HepG2 (cell line): ENCODE measurements around the gene TARM1. TPM values are rescaled to one million over a fixed set of nuclear protein-coding genes. Genes with fewer than 3 reads are reported as not detected.

Source experiments
- ASH2L ChIP-seq: fragments of 300-600, 200-600 bp; sonication (generic); IDR thresholded peaks from 2 replicates; pipeline ENCODE4 v1.7.0; 2017; ENCODE audit warnings: low read depth, mild to moderate bottlenecking, moderate library complexity, mixed read lengths, low read length; ENCODE audit not compliant: insufficient read length
- IKZF4 ChIP-seq: sonication (generic); formaldehyde crosslinking; IDR thresholded peaks from 2 replicates; pipeline ENCODE4 v1.5.1; 2020; ENCODE audit warnings: borderline replicate concordance, mild to moderate bottlenecking, low read depth, missing genetic modification reagents; ENCODE audit errors: not compliant biosample characterization
- MZF1 ChIP-seq: sonication (generic); formaldehyde crosslinking; IDR thresholded peaks from 2 replicates; pipeline ENCODE4 v1.8.1; 2023; ENCODE audit warnings: mild to moderate bottlenecking, missing genetic modification reagents, borderline replicate concordance
- NR1H2 ChIP-seq: sonication (generic); formaldehyde crosslinking; IDR thresholded peaks from 2 replicates; pipeline ENCODE4 v1.8.1; 2022; ENCODE audit warnings: low read depth, missing genetic modification reagents, borderline replicate concordance
- RBFOX2 ChIP-seq: fragments of 200-400 bp; formaldehyde crosslinking; IDR thresholded peaks from 2 replicates; pipeline ENCODE4 v1.6.1; 2017; ENCODE audit warnings: low read depth, mild to moderate bottlenecking, low read length
- RBM22 ChIP-seq: fragments of 200-400 bp; formaldehyde crosslinking; optimal IDR thresholded peaks from 2 replicates; pipeline ENCODE3; 2017; ENCODE audit warnings: mild to moderate bottlenecking, low read length, moderate library complexity
- SNRNP70 ChIP-seq: fragments of 200-400 bp; formaldehyde crosslinking; IDR thresholded peaks from 2 replicates; pipeline ENCODE4 v1.6.1; 2017; ENCODE audit warnings: mild to moderate bottlenecking, low read depth, low read length, moderate library complexity
- ZFP1 ChIP-seq: IDR thresholded peaks from 2 replicates; pipeline ENCODE4 v1.6.1; 2016
- ZMYM4 ChIP-seq: sonication (generic); formaldehyde crosslinking; IDR thresholded peaks from 2 replicates; pipeline ENCODE4 v1.8.1; 2023; ENCODE audit warnings: mild to moderate bottlenecking, missing genetic modification reagents
- ZNF205 ChIP-seq: IDR thresholded peaks from 2 replicates; pipeline ENCODE4 v1.6.1; 2018; ENCODE audit warnings: missing biosample characterization, missing genetic modification reagents
- ZNF350 ChIP-seq: sonication (generic); formaldehyde crosslinking; IDR thresholded peaks from 2 replicates; pipeline ENCODE4 v1.4.0; 2020; ENCODE audit warnings: mild to moderate bottlenecking, low read depth, missing genetic modification reagents, borderline replicate concordance
- ZNF432 ChIP-seq: sonication (generic); formaldehyde crosslinking; IDR thresholded peaks from 2 replicates; pipeline ENCODE4 v1.5.0; 2020; ENCODE audit warnings: missing genetic modification reagents, mild to moderate bottlenecking, borderline replicate concordance
- ZNF883 ChIP-seq: sonication (generic); formaldehyde crosslinking; IDR thresholded peaks from 2 replicates; pipeline ENCODE4 v1.5.1; 2020; ENCODE audit warnings: mild to moderate bottlenecking, missing genetic modification reagents; ENCODE audit errors: not compliant biosample characterization
- polyA plus RNA-seq, 8 experiments: library from polyadenylated mRNA; depleted of rRNA in 3 of 8; stranded (reverse) in 7 of 8; unstranded in 1 of 8; fragments of >200 nt; fragmentation: Illumina TruSeq in 4 of 8; extraction: Trizol in 4 of 8; gene quantifications; 2 replicates each; pipeline versions ENCODE4 v1.2.1 to v1.2.3, GENCODE V29; 2011 to 2016; ENCODE audit warnings: low read depth in 4 of 8, missing spikeins in 1 of 8, mixed read lengths in 1 of 8; ENCODE audit not compliant: insufficient read depth in 1 of 8
- total RNA-seq, 5 experiments: library from RNA; depleted of rRNA; stranded (reverse); fragments of >200 nt; fragmentation: Illumina TruSeq; extraction: Trizol; gene quantifications; 2 replicates each; pipeline ENCODE4 v1.2.3, GENCODE V29; 2016; ENCODE audit warnings: low read depth in 1 of 5
- TF ChIP-seq, protein P1 (sequence below): sonication (generic); formaldehyde crosslinking; IDR thresholded peaks from 2 replicates; pipeline ENCODE4 v1.8.0; 2022; ENCODE audit warnings: missing genetic modification reagents, mild to moderate bottlenecking, borderline replicate concordance
- TF ChIP-seq, protein P2 (sequence below): sonication (generic); formaldehyde crosslinking; IDR thresholded peaks from 2 replicates; pipeline ENCODE4 v1.4.0; 2020; ENCODE audit warnings: missing genetic modification reagents, low read depth, mild to moderate bottlenecking, borderline replicate concordance
- TF ChIP-seq, protein P3 (sequence below), 2 experiments: fragments of 450-650 bp in 1 of 2; sonication (generic) in 1 of 2; formaldehyde crosslinking in 1 of 2; IDR thresholded peaks; 2 replicates each; pipeline versions ENCODE4 v1.6.1 to v1.8.0; 2016 to 2022; ENCODE audit warnings: antibody characterized with exemption in 1 of 2, mild to moderate bottlenecking in 1 of 2, missing genetic modification reagents in 1 of 2

The TARM1 gene
- total and polyA plus RNA-seq, 2 of the 13 experiments (the other 11 are each of a cell fraction or from before 2014, with no cell fraction given): not detected

DNA sequence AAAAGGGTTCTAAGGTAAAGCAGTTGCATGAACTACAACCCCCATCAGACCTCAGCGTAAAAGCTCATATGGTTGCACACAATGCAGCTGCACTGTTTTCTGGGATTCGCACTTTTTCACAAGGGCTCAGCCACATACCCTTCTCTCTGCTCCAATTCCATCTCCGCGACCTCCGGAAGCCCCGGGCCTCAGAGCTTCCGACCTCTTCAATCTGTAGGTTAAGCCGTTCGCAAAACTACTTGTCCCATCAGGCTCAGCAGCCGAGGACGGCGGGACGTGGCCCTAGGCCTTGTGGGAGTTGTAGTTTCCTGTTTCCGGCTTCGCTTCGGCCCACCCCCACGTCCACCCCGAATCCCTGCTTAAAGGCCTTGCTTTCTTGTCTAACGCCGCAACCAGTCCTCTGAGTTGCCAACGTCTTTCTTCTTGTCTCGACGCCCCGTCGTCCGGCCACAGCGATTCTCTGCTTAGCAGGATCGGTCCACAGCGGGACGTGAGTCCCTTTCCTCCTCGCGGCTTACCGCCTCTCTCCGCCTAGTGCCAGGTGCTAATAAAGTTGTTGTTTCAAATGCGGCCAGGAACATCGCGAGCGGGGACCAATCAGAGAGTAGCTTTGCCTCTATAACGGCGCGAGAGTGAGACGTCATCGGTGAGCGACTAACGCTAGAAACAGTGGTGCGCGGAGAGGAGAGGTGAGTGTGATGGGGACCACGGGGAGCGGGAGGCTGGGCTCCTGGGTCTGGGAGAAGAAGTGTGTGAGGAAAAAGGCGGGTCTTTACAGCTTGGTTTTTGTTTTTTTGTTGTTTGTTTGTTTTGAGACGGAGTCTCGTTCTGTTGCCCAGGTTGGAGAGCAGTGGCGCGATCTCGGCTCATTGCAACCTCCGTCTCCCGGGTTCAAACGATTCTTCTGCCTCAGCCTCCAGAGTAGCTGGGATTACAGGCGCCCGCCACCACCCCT, 34.2 kb upstream of the TARM1 start, which contains the start of the genes PRPF31 and TFPT (continued):
- TF ChIP-seq ASH2L (peak; percentile 98), ZNF205 (0 out of 2 replicates have a peak, but pooled peaks have one; percentile 19), MZF1 (CRISPR knock-in tag) (no peak), ZNF883 (CRISPR knock-in tag) (peak; percentile 56), ZFP1 (CRISPR knock-in tag) (peak; percentile 76; the same call in 1 of the 2 replicates), RBFOX2 (peak; percentile 21; the same call in 1 of the 2 replicates), IKZF4 (CRISPR knock-in tag) (peak; percentile 26), ZNF350 (CRISPR knock-in tag) (peak; percentile 88; the same call in 1 of the 2 replicates), NR1H2 (CRISPR knock-in tag) (no peak), SNRNP70 (no peak), ZNF432 (CRISPR knock-in tag) (no peak), RBM22 (no peak), ZMYM4 (CRISPR knock-in tag) (peak; percentile 70; the same call in 1 of the 2 replicates)
- TF ChIP-seq, protein P1, sequence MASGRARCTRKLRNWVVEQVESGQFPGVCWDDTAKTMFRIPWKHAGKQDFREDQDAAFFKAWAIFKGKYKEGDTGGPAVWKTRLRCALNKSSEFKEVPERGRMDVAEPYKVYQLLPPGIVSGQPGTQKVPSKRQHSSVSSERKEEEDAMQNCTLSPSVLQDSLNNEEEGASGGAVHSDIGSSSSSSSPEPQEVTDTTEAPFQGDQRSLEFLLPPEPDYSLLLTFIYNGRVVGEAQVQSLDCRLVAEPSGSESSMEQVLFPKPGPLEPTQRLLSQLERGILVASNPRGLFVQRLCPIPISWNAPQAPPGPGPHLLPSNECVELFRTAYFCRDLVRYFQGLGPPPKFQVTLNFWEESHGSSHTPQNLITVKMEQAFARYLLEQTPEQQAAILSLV: peak; percentile 74; the same call in 1 of the 2 replicates
- TF ChIP-seq, protein P2, sequence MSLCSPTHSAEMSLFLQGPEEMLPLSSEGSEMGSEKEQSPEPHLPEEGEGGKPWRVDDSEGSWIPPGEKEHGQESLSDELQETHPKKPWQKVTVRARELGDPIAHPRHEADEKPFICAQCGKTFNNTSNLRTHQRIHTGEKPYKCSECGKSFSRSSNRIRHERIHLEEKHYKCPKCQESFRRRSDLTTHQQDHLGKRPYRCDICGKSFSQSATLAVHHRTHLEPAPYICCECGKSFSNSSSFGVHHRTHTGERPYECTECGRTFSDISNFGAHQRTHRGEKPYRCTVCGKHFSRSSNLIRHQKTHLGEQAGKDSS: 0 out of 2 replicates have a peak, but pooled peaks have one; percentile 54
- TF ChIP-seq, protein P3, sequence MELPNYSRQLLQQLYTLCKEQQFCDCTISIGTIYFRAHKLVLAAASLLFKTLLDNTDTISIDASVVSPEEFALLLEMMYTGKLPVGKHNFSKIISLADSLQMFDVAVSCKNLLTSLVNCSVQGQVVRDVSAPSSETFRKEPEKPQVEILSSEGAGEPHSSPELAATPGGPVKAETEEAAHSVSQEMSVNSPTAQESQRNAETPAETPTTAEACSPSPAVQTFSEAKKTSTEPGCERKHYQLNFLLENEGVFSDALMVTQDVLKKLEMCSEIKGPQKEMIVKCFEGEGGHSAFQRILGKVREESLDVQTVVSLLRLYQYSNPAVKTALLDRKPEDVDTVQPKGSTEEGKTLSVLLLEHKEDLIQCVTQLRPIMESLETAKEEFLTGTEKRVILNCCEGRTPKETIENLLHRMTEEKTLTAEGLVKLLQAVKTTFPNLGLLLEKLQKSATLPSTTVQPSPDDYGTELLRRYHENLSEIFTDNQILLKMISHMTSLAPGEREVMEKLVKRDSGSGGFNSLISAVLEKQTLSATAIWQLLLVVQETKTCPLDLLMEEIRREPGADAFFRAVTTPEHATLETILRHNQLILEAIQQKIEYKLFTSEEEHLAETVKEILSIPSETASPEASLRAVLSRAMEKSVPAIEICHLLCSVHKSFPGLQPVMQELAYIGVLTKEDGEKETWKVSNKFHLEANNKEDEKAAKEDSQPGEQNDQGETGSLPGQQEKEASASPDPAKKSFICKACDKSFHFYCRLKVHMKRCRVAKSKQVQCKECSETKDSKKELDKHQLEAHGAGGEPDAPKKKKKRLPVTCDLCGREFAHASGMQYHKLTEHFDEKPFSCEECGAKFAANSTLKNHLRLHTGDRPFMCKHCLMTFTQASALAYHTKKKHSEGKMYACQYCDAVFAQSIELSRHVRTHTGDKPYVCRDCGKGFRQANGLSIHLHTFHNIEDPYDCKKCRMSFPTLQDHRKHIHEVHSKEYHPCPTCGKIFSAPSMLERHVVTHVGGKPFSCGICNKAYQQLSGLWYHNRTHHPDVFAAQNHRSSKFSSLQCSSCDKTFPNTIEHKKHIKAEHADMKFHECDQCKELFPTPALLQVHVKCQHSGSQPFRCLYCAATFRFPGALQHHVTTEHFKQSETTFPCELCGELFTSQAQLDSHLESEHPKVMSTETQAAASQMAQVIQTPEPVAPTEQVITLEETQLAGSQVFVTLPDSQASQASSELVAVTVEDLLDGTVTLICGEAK (IDR thresholded peaks at IDR 0.05): peak; percentile 100
- TF ChIP-seq, protein P3 (CRISPR knock-in tag; IDR thresholded peaks at IDR 0.05): peak; percentile 100
